Dermis microvascular lymphatic vessel endothelial cell (primary cell): ENCODE data around the gene EBP. TPM values are rescaled to one million over a fixed set of nuclear protein-coding genes. Genes with fewer than 3 reads are reported as not detected.
A peak's percentile ranks its signal among the peaks of the same experiment; 100 is the strongest.
"Not testable (repeated sequence)": the region's sequence is repeated elsewhere in the genome, so short reads cannot be mapped to it uniquely, and the experiment has no call there.

Experiments used
- DNase-seq, 2 donors: peaks; one replicate each; pipeline versions ENCODE4 v3.0.0 to v3.0.0-alpha.2; 2010; ENCODE audit warnings: low read depth in 2 of 2
- total RNA-seq: library from RNA; depleted of rRNA; stranded (reverse); fragments of >200 nt; gene quantifications from 2 replicates; pipeline ENCODE4 v1.2.1, GENCODE V29; 2014

Gene EBP
- total RNA-seq, 1 donor from 2014 or later = 141 TPM

- peak in 1 of 2 donors; percentile 20 for DNase-seq
These were observed 29.2 kb upstream of the EBP start for GRCh38 chrX:48492293-48492910.

- DNase-seq = peak in 1 of 2 donors; percentile 39
These were observed 27.7 kb upstream of the EBP start for GRCh38 chrX:48493890-48494364.

GRCh38 chrX:48496660-48497059 lies 24.9 kb upstream of the EBP start:
- no peak for DNase-seq

GRCh38 chrX:48497871-48498270 lies 23.7 kb upstream of the EBP start:
- no peak for DNase-seq

GRCh38 chrX:48498374-48498809 lies 23.2 kb upstream of the EBP start:
- peak in 1 of 2 donors; percentile 64 for DNase-seq

GRCh38 chrX:48504261-48504660 lies 17.3 kb upstream of the EBP start:
- no peak for DNase-seq

GRCh38 chrX:48505481-48505880 lies 16.1 kb upstream of the EBP start:
- no peak for DNase-seq

GRCh38 chrX:48507246-48507645 lies 14.4 kb upstream of the EBP start:
- DNase-seq = no peak

- DNase-seq = peak in 1 of 2 donors; percentile 73
These were observed 13.0 kb upstream of the EBP start, which contains the start of gene PORCN for GRCh38 chrX:48508400-48509244. TSS of gene PORCN (plus strand) at chrX:48508992. CDS start at chrX:48509821, 829 bp downstream.

GRCh38 chrX:48509245-48509590 lies 12.4 kb upstream of the EBP start:
- no peak for DNase-seq

GRCh38 chrX:48509619-48510018 lies 12.0 kb upstream of the EBP start:
- DNase-seq = no peak

GRCh38 chrX:48511560-48511959 lies 10.0 kb upstream of the EBP start:
- peak in 1 of 2 donors; percentile 33 for DNase-seq

- DNase-seq = no peak
These were observed 9.2 kb upstream of the EBP start for GRCh38 chrX:48512371-48512935.

GRCh38 chrX:48513670-48514069 lies 7.9 kb upstream of the EBP start:
- no peak for DNase-seq

- no peak for DNase-seq
These were observed 7.3 kb upstream of the EBP start for GRCh38 chrX:48514126-48514806.

- DNase-seq = no peak
These were observed 6.6 kb upstream of the EBP start for GRCh38 chrX:48514868-48515460.

GRCh38 chrX:48515842-48516241 lies 5.8 kb upstream of the EBP start:
- no peak for DNase-seq

GRCh38 chrX:48516285-48516684 lies 5.3 kb upstream of the EBP start:
- DNase-seq = no peak

- no peak for DNase-seq
These were observed 4.6 kb upstream of the EBP start for GRCh38 chrX:48516987-48517386.

- DNase-seq = not testable (repeated sequence)
These were observed 2.1 kb upstream of the EBP start for GRCh38 chrX:48519481-48519880.

GRCh38 chrX:48520455-48520854 lies 1.2 kb upstream of the EBP start:
- DNase-seq = no peak

GRCh38 chrX:48520976-48521352 lies 644 bp upstream of the EBP start:
- no peak for DNase-seq
